CD4-positive, alpha-beta memory T cell (primary cell): ENCODE data around the gene CST8. TPM values are rescaled to one million over a fixed set of nuclear protein-coding genes. Genes with fewer than 3 reads are reported as not detected.

Experiments used
- CTCF ChIA-PET: fragments of 350-600 bp; sonication (Branson Sonifier 250); formaldehyde crosslinking; loops from one replicate; lab custom pipeline; 2021; ENCODE audit warnings: inconsistent platforms; ENCODE audit not compliant: partially characterized antibody; lab: Charles Lee
- POLR2A ChIA-PET: fragments of 350-600 bp; sonication (Branson Sonifier 250); formaldehyde crosslinking; loops from one replicate; lab custom pipeline; 2021; ENCODE audit not compliant: partially characterized antibody; lab: Charles Lee
- DNase-seq, 5 donors: peaks; one replicate each; pipeline versions ENCODE4 v3.0.0 to v3.0.0-alpha.2; 2020 to 2022; ENCODE audit warnings: mixed read lengths in 1 of 5
- H3K27ac ChIP-seq: one replicate; pipeline ENCODE4 v1.7.0; 2013; ENCODE audit warnings: low read depth, low read length
- H3K27me3 ChIP-seq: 2 replicates; pipeline ENCODE4 v1.7.0; 2013; ENCODE audit warnings: mild to moderate bottlenecking, low read length, moderate library complexity; ENCODE audit not compliant: insufficient read depth
- H3K36me3 ChIP-seq: 2 replicates; pipeline ENCODE4 v1.7.0; 2013; ENCODE audit warnings: mild to moderate bottlenecking, low read length, moderate library complexity; ENCODE audit not compliant: insufficient read depth
- H3K4me1 ChIP-seq: 2 replicates; pipeline ENCODE4 v1.7.0; 2013; ENCODE audit warnings: mild to moderate bottlenecking, low read length, moderate library complexity; ENCODE audit not compliant: insufficient read depth
- H3K4me3 ChIP-seq, 2 donors: one replicate each; pipeline ENCODE4 v1.7.0; 2013; ENCODE audit warnings: low read length in 2 of 2, mild to moderate bottlenecking in 1 of 2
- H3K9me3 ChIP-seq, 2 donors: one replicate each; pipeline ENCODE4 v1.7.0; 2013; ENCODE audit warnings: low read length in 2 of 2, control low read depth in 1 of 2; ENCODE audit not compliant: control insufficient read depth in 1 of 2
- H3K27ac Mint-ChIP-seq, 7 donors: one replicate each; pipeline ENCODE4 v1.8.0; 2020 to 2021; ENCODE audit warnings: mixed read lengths in 7 of 7, mild to moderate bottlenecking in 6 of 7, inconsistent platforms in 3 of 7, moderate library complexity in 3 of 7
- H3K27me3 Mint-ChIP-seq, 2 donors: one replicate each; pipeline ENCODE4 v1.8.0; 2020 to 2021; ENCODE audit warnings: mixed read lengths in 2 of 2
- H3K36me3 Mint-ChIP-seq, 2 donors: one replicate each; pipeline ENCODE4 v1.8.0; 2020 to 2021; ENCODE audit warnings: mixed read lengths in 2 of 2, inconsistent platforms in 1 of 2, mild to moderate bottlenecking in 1 of 2
- H3K4me1 Mint-ChIP-seq, 4 donors: one replicate each; pipeline ENCODE4 v1.8.0; 2020 to 2021; ENCODE audit warnings: mixed read lengths in 4 of 4, mild to moderate bottlenecking in 1 of 4
- H3K4me3 Mint-ChIP-seq, 8 donors: one replicate each; pipeline ENCODE4 v1.8.0; 2020 to 2021; ENCODE audit warnings: mixed read lengths in 8 of 8, mild to moderate bottlenecking in 7 of 8, moderate library complexity in 6 of 8, inconsistent platforms in 3 of 8
- H3K9me3 Mint-ChIP-seq, 8 donors: one replicate each; pipeline ENCODE4 v1.8.0; 2020 to 2021; ENCODE audit warnings: mixed read lengths in 8 of 8, mild to moderate bottlenecking in 5 of 8, inconsistent platforms in 3 of 8, moderate library complexity in 1 of 8
- intact Hi-C: fragments of 100-400 bp; cut with micrococcal nuclease; formaldehyde crosslinking; loops from one replicate; pipeline ENCODE4 v1.15.1; 2023
- polyA plus RNA-seq, 2 donors: library from polyadenylated mRNA; unstranded; fragments of 300-500 nt; fragmentation: Illumina TruSeq; gene quantifications; one replicate each; pipeline ENCODE4 v1.2.3, GENCODE V29; 2021
- total RNA-seq, 2 experiments: library from RNA; stranded (reverse); gene quantifications; one replicate each; pipeline ENCODE4 v1.2.3, GENCODE V29; 2021

The CST8 gene
- total and polyA plus RNA-seq, 4 experiments from 2014 or later, result not detected

DNA sequence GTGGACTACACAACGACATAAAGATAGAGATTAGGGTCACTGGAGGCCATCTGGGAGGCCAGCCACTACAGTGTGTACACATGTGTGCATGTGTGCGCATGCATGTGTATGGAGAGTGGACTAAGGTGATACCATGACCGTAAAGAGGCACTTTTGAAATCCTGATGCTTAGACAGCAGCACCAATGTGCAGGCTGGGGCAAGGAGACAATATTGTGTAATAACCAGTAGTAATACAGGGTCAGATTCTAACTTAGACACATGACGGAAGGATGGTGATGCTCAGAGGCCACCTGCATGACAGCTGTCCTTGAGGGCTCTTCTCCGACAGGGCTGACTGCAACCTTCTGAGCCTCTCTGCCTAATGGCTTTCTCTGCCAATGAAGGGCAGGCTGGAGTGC lies 51.9 kb downstream of the CST8 start:
- H3K9me3 Mint-ChIP-seq, result peaks cover 0 to 3% (median 0%) of the 10 kb centered on the region in 8 donors
- DNase-seq, result no peak
- Histone ChIP-seq H3K9me3 (no peaks in the 10 kb centered on the region), H3K4me3 (no peak overlapping the region), H3K4me1 (no peaks in the 10 kb centered on the region), H3K27ac (no peak overlapping the region), H3K27me3 (no peaks in the 10 kb centered on the region), H3K36me3 (no peaks in the 10 kb centered on the region)
- ChIA-PET POLR2A (no interaction called here), CTCF (no interaction called here)
- no peak overlapping the region for H3K4me3 Mint-ChIP-seq
- H3K4me1 Mint-ChIP-seq, result no peaks in the 10 kb centered on the region
- no peaks in the 10 kb centered on the region for H3K36me3 Mint-ChIP-seq
- no peak overlapping the region for H3K27ac Mint-ChIP-seq
- H3K27me3 Mint-ChIP-seq, result peaks cover 9 to 13% of the 10 kb centered on the region in 2 donors
- intact Hi-C loops, result no loop called here

DNA sequence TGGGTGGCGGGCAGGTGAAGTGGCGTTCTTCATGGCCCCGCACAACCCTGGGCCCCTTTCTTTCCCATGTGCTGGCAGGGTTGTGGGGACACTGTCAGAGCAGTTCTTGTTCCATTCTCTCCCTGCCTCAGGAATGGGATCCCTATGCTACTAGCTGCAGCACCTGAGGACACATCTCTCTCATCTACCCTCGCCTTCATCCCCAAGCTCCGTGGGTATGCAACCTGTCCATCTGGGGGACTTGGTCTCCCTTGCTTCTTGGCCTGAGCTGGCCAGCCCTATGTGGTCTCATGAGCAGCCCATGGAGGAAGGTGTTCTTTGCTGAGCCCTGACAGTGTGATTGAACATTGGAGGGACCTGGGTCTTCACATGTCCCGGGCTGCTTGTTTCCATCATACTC lies 53.2 kb downstream of the CST8 start:
- intact Hi-C loops, result no loop called here
- no peak overlapping the region for H3K4me3 ChIP-seq
- Mint-ChIP-seq H3K36me3 (no peaks in the 10 kb centered on the region), H3K27me3 (peaks cover 8 to 13% of the 10 kb centered on the region in 2 donors), H3K27ac (no peak overlapping the region), H3K9me3 (peaks cover 0 to 2% (median 0%) of the 10 kb centered on the region in 8 donors), H3K4me1 (no peaks in the 10 kb centered on the region), H3K4me3 (no peak overlapping the region)
- DNase-seq, result no peak
- no peak overlapping the region for H3K27ac ChIP-seq
- H3K9me3 ChIP-seq, result no peaks in the 10 kb centered on the region
- no peaks in the 10 kb centered on the region for H3K36me3 ChIP-seq
- H3K4me1 ChIP-seq, result no peaks in the 10 kb centered on the region
- H3K27me3 ChIP-seq, result no peaks in the 10 kb centered on the region
- ChIA-PET CTCF (no interaction called here), POLR2A (no interaction called here)

Other genes with a start within 250 kb of the CST8 start
- gene NXT1, start 140.3 kb upstream of the CST8 start, total RNA-seq, result 10 to 100 TPM; 21.5 to 23.6 TPM
- gene NXT1, start 140.3 kb upstream of the CST8 start, polyA plus RNA-seq, result 100 to 1,000 TPM in 1 of 2 donors, 10 to 100 TPM in 1; 59.9 to 102 TPM
- 10 to 100 TPM; 12.8 to 14.1 TPM for gene GZF1, start 128.9 kb upstream of the CST8 start, total RNA-seq
- gene GZF1, start 128.9 kb upstream of the CST8 start, polyA plus RNA-seq, result 1 to 10 TPM; 2.6 to 3.5 TPM
- gene NAPB, start 69.6 kb upstream of the CST8 start, total RNA-seq, result 10 to 100 TPM; 13.3 to 14.9 TPM
- gene NAPB, start 69.6 kb upstream of the CST8 start, polyA plus RNA-seq, result 1 to 10 TPM; 5.8 to 6.2 TPM
- gene CSTL1, start 51.4 kb upstream of the CST8 start, total RNA-seq, result not detected
- gene CSTL1, start 51.4 kb upstream of the CST8 start, polyA plus RNA-seq, result not detected
- not detected for gene CST11, start 38.2 kb upstream of the CST8 start, total RNA-seq
- gene CST11, start 38.2 kb upstream of the CST8 start, polyA plus RNA-seq, result not detected
- gene CST9L, start 77.4 kb downstream of the CST8 start, total RNA-seq, result not detected
- gene CST9L, start 77.4 kb downstream of the CST8 start, polyA plus RNA-seq, result not detected
- gene CST9, start 114.8 kb downstream of the CST8 start, total RNA-seq, result not detected
- gene CST9, start 114.8 kb downstream of the CST8 start, polyA plus RNA-seq, result not detected
- gene CST3, start 146.8 kb downstream of the CST8 start, total RNA-seq, result 1 to 10 TPM; 8.1 to 8.3 TPM
- 1 to 10 TPM in 1 of 2 donors, under 1 TPM in 1; 0.31 to 4.2 TPM for gene CST3, start 146.8 kb downstream of the CST8 start, polyA plus RNA-seq
- not detected for gene CST4, start 197.9 kb downstream of the CST8 start, total RNA-seq
- gene CST4, start 197.9 kb downstream of the CST8 start, polyA plus RNA-seq, result not detected